Activated T-cell treated with anti-CD3 and anti-CD28 coated beads for 1 hour (primary cell): Measurements from ENCODE around the gene TAF4.
"Not testable (repeated sequence)": the region's sequence is repeated elsewhere in the genome, so short reads cannot be mapped to it uniquely, and the experiment has no call there.

Source experiments
- DNase-seq: peaks from one replicate; pipeline ENCODE4 v3.0.0-alpha.2; 2020; ENCODE audit warnings: low read depth

Gene TAF4

GRCh38 chr20:62065674-62066338 is at the start of gene TAF4:
Gene TAF4, minus strand, starts transcription at chr20:62065881. Its CDS starts 71 bp downstream, at chr20:62065810.
- peak; percentile 71 for DNase-seq

- no peak for DNase-seq
Measured at GRCh38 chr20:62114894-62115293, 49.2 kb upstream of the TAF4 start.

GRCh38 chr20:62112368-62112767 is 46.7 kb upstream of the TAF4 start:
- DNase-seq, result no peak

- no peak for DNase-seq
Measured at GRCh38 chr20:62111148-62111547, 45.5 kb upstream of the TAF4 start.

GRCh38 chr20:62105592-62105991 is 39.9 kb upstream of the TAF4 start:
- no peak for DNase-seq

GRCh38 chr20:62104791-62105345 is 39.2 kb upstream of the TAF4 start:
- no peak for DNase-seq

- no peak for DNase-seq
Measured at GRCh38 chr20:62104234-62104789, 38.6 kb upstream of the TAF4 start.

- DNase-seq, result no peak
Measured at GRCh38 chr20:62103508-62104233, 38.0 kb upstream of the TAF4 start.

GRCh38 chr20:62101078-62101477 is 35.4 kb upstream of the TAF4 start:
- DNase-seq, result no peak

- DNase-seq, result no peak
Measured at GRCh38 chr20:62097881-62098407, 32.3 kb upstream of the TAF4 start.

- no peak for DNase-seq
Measured at GRCh38 chr20:62096421-62097380, 31.0 kb upstream of the TAF4 start.

- DNase-seq, result no peak
Measured at GRCh38 chr20:62089393-62089792, 23.7 kb upstream of the TAF4 start.

- no peak for DNase-seq
Measured at GRCh38 chr20:62088258-62089127, 22.8 kb upstream of the TAF4 start.

GRCh38 chr20:62087632-62088031 is 22.0 kb upstream of the TAF4 start:
- no peak for DNase-seq

- no peak for DNase-seq
Measured at GRCh38 chr20:62087227-62087626, 21.5 kb upstream of the TAF4 start.

- no peak for DNase-seq
Measured at GRCh38 chr20:62085206-62085605, 19.5 kb upstream of the TAF4 start.

- not testable (repeated sequence) for DNase-seq
Measured at GRCh38 chr20:62084224-62084623, 18.5 kb upstream of the TAF4 start.

GRCh38 chr20:62083312-62083711 is 17.6 kb upstream of the TAF4 start:
- DNase-seq, result no peak

- DNase-seq, result no peak
Measured at GRCh38 chr20:62080249-62080990, 14.7 kb upstream of the TAF4 start.

GRCh38 chr20:62079166-62079565 is 13.5 kb upstream of the TAF4 start:
- DNase-seq, result no peak
